Left ventricle myocardium superior (tissue), 1 donor: ENCODE data around the gene IRAK2. TPM values are rescaled to one million over a fixed set of nuclear protein-coding genes. Genes with fewer than 3 reads are reported as not detected.
"Not testable (repeated sequence)": the region's sequence is repeated elsewhere in the genome, so short reads cannot be mapped to it uniquely, and the experiment has no call there.

ENCODE experiments used
- ATAC-seq: fragments of 200-7000 bp; cut with Tn5 transposase; one replicate; pipeline ENCODE4 v1.9.1; 2020; ENCODE audit warnings: mild to moderate bottlenecking, moderate library complexity
- DNase-seq: peaks from one replicate; pipeline ENCODE4 v3.0.0-alpha.2; 2020
- intact Hi-C: fragments of 100-400 bp; cut with micrococcal nuclease; formaldehyde crosslinking; loops from one replicate; pipeline ENCODE4 v1.11.0; 2022
- total RNA-seq: library from RNA; stranded (reverse); fragmentation: NEBNext Ultra II Directional; extraction: Animal tissue kit (Norgen Biotek cat#: 25700); gene quantifications from one replicate; pipeline ENCODE4 v1.2.1, GENCODE V29; 2021
- donor health status: DM: no; HTN: yes; CAD: no; lungs with severe emphysema.

IRAK2 gene
- total RNA-seq, 1 donor from 2014 or later, result 1.3 TPM

GRCh38 chr3:10244009-10244408 is 79.3 kb downstream of the IRAK2 start:
- no peak for ATAC-seq
- intact Hi-C loops, result no loop called here
- DNase-seq, result no peak

GRCh38 chr3:10245081-10245712 is 80.5 kb downstream of the IRAK2 start:
- intact Hi-C loops, result no loop called here
- no peak for ATAC-seq
- DNase-seq, result no peak

GRCh38 chr3:10247679-10248183 is 83.0 kb downstream of the IRAK2 start:
- ATAC-seq, result no peak
- DNase-seq, result no peak
- intact Hi-C loops, result no loop called here

- intact Hi-C loops, result no loop called here
- peak; percentile 99 for DNase-seq
- peak; percentile 99 for ATAC-seq
Measured at GRCh38 chr3:10248184-10248983, 83.7 kb downstream of the IRAK2 start, which contains the start of gene TATDN2. TATDN2 (plus strand) TSS chr3:10248459; CDS start chr3:10249201, 742 bp downstream.

GRCh38 chr3:10248984-10249748 is 84.4 kb downstream of the IRAK2 start:
- ATAC-seq, result peak; percentile 5
- intact Hi-C loops, result no loop called here
- DNase-seq, result peak; percentile 47

GRCh38 chr3:10249833-10250232 is 85.1 kb downstream of the IRAK2 start:
- DNase-seq, result no peak
- ATAC-seq, result no peak
- intact Hi-C loops, result no loop called here

GRCh38 chr3:10251006-10251405 is 86.3 kb downstream of the IRAK2 start:
- intact Hi-C loops, result no loop called here
- DNase-seq (no peak), ATAC-seq (no peak)

GRCh38 chr3:10253731-10254130 is 89.0 kb downstream of the IRAK2 start:
- intact Hi-C loops, result no loop called here
- ATAC-seq (no peak), DNase-seq (no peak)

- DNase-seq (no peak), ATAC-seq (no peak)
- intact Hi-C loops, result no loop called here
Measured at GRCh38 chr3:10255835-10256234, 91.1 kb downstream of the IRAK2 start.

- intact Hi-C loops, result no loop called here
- ATAC-seq, result no peak
- no peak for DNase-seq
Measured at GRCh38 chr3:10259036-10259435, 94.3 kb downstream of the IRAK2 start.

- intact Hi-C loops, result no loop called here
- ATAC-seq (no peak), DNase-seq (no peak)
Measured at GRCh38 chr3:10259798-10260197, 95.1 kb downstream of the IRAK2 start.

- no peak for ATAC-seq
- intact Hi-C loops, result no loop called here
- no peak for DNase-seq
Measured at GRCh38 chr3:10260211-10260701, 95.5 kb downstream of the IRAK2 start.

- DNase-seq, result no peak
- intact Hi-C loops, result no loop called here
- ATAC-seq, result peak; percentile 38
Measured at GRCh38 chr3:10262027-10262426, 97.3 kb downstream of the IRAK2 start.

- ATAC-seq (peak; percentile 49), DNase-seq (no peak)
- intact Hi-C loops, result no loop called here
Measured at GRCh38 chr3:10263646-10264363, 99.1 kb downstream of the IRAK2 start.

- DNase-seq (no peak), ATAC-seq (no peak)
- intact Hi-C loops, result no loop called here
Measured at GRCh38 chr3:10265833-10266232, 101.1 kb downstream of the IRAK2 start.

- intact Hi-C loops, DNase-seq, ATAC-seq: not testable (repeated sequence)
Measured at GRCh38 chr3:10266936-10267335, 102.2 kb downstream of the IRAK2 start.

- intact Hi-C loops, result no loop called here
- DNase-seq (no peak), ATAC-seq (no peak)
Measured at GRCh38 chr3:10268116-10268515, 103.4 kb downstream of the IRAK2 start.

- no peak for DNase-seq
- intact Hi-C loops, result no loop called here
- ATAC-seq, result no peak
Measured at GRCh38 chr3:10268930-10269329, 104.2 kb downstream of the IRAK2 start.

- ATAC-seq, result no peak
- DNase-seq, result no peak
- intact Hi-C loops, result no loop called here
Measured at GRCh38 chr3:10269443-10269842, 104.7 kb downstream of the IRAK2 start.
